ENCODE results near the gene PITPNB.

GRCh38 chr22:27844656-27845591 lies 74.1 kb downstream of the PITPNB start:
- TF ChIP-seq CTCF (conservative IDR thresholded peaks at IDR 0.05) (no peak), ZFX (IDR thresholded peaks at IDR 0.05) (no peak)
